NCI-H345 treated with DMSO at 0.1 percent for 48 hours (cell line): ENCODE data around the gene CHD1L.
"Not testable (repeated sequence)": the region's sequence is repeated elsewhere in the genome, so short reads cannot be mapped to it uniquely, and the experiment has no call there.

Experiments used
- DNase-seq: peaks from one replicate; lab custom pipeline; 2025; ENCODE audit not compliant: unreplicated experiment; lab: John Stamatoyannopoulos, UW

Gene CHD1L

DNA sequence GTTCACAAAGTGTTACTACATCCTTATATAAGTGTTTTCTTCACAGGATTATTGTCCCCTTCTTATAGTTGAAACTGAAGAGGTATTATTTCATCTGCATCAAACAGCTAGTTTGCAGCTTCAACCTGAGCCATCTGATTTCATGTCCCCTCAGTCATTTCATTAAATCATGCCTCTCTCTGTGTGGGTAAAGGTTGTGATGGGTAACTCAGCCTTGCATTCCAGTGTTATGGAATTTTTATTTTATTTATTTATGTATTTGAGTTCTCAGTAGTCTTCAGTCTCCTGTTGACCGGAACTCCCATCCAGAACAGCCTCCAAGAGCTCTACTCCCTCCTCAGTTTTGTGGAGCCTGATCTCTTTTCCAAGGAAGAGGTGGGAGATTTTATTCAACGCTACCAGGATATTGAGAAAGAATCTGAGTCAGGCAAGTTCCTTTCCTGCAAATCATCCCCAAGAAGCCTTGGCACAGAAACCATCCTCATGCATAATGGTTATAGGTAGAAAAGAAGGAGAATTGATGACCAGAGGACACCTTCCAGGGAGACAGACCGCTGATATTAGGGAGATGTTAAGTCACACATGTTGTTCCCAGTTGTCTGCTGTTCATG lies 21.8 kb downstream of the CHD1L start:
- no peak for DNase-seq

DNA sequence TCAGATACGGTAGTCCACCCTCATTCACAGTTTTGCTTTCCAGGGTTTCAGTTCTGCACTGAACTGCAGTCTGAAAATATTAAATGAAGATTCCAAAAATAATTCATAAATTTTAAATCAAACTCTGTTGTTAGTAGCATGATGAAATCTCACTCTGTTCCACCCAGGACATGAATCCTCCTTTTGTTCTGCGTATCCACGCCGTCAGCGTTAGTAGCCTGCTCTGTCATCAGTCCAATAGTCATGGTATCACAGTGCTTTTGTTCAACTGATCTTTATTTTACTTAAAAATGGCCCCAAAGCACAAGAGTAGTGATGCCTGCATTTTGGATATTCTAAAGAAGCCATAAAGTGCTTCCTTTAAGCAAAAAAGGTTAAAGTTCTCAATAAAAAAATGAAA lies 23.9 kb downstream of the CHD1L start:
- DNase-seq: no peak

DNA sequence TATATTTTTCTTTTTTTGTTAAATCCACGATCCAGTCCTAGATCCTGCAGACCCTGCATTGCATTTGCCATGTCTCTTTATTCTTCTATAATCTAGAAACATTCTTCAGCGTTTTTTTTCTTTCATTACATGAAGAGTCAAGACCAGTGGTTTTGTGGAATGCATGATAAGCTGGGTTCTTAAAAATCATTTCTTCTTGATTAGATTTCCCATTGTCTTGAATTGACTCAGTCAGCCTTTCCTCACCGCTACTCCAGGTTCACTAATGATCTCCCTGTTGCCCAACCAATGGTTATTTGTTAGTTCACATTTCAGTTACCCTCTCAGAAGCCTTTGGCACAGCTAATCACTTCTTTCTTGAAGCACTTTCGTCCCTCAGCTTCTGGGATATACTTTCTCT lies 25.2 kb downstream of the CHD1L start:
- DNase-seq: no peak

DNA sequence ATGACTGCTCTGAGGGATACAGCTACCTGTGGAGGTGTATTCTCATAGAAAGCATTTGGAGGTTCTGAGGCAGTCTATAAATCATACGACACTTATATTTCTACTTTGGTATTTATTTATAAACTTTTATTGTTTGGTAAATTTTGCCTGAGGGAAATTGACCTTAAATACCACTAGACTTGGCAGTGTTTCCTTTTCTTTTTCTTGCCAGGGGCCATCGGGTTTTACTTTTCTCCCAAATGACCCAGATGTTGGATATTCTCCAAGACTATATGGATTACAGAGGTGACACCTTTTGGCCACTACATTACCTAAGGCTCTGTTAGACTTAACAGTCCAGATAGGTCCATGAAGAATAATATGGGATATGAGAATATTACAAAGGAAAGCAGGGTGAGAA lies 28.2 kb downstream of the CHD1L start:
- DNase-seq: no peak

DNA sequence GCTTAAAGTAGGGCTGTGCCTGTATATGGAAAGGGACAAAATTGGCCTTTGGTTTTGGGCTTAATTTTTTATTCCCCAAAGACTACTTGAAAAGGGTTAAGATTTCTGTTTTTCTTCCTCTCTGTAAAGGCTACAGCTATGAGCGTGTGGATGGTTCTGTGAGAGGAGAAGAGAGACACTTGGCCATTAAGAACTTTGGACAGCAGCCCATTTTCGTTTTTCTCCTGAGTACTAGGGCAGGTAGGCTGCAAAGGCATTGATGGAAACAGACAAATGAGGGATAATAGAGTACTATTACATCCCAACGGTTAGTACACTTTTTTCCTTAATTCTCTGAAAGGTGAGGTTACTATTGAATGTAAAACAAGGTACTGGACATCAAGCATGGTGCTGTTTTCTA lies 29.6 kb downstream of the CHD1L start:
- no peak for DNase-seq

DNA sequence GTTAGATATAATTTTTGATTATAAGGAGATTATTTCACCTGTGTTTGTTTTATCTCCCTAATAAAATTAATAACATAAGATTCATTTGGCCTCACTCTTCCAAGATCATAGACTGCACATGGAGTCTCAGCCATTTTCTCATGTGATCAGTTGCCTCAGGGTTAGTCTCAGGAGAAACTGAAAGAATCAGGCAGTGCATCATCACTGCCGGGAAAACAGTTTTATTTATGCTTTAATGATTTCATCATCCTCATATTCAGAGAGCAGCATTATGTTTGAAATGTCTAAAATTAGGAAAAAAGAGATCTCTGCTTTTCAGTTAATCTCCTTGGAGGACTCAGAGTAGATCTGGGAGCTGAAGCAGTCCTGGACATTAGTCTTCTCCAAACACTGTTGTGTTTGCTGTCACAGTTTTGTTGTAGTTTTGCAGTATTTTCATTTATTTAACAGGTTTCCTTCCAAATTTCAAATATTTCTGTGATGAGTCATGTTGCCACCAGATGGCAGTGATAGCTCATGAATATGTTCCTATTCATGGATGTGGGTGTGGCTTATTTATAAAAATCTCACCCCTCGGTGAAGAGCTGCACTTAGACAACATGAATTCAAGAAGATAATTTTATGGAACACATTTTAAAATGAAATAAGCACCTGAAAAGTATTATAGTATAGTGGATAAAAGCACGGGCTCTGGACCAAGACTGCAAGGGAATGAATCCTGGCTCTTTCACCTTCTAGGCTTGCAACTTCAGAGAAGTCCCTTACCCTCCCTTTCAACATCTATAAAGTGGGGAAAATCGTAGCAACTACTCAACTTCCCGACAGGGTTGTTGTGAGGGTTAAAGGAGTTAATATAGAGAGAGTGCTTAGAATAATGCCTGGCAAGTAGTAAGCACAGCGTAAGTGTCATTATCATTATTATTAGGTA lies 31.2 kb downstream of the CHD1L start:
- peak; percentile 79 for DNase-seq

DNA sequence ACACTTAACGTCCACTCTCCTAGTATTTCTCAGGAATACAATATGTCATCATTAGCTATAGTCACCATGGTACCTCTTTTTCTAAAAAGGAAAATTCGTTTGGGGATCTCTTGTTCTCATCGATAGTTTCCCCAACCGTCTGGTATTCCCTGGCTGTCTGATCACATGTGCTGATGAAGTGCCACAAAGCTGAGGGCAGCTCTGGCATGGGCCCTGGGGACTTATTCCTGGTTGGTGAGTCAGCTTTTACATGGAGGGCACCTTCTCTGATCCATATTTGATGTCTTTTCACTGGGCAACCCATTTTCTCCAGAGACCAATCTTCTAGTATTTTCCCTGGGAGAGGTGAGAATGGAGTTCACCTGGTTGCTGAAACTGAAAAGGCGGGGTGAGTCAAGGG lies 39.5 kb downstream of the CHD1L start:
- no peak for DNase-seq

DNA sequence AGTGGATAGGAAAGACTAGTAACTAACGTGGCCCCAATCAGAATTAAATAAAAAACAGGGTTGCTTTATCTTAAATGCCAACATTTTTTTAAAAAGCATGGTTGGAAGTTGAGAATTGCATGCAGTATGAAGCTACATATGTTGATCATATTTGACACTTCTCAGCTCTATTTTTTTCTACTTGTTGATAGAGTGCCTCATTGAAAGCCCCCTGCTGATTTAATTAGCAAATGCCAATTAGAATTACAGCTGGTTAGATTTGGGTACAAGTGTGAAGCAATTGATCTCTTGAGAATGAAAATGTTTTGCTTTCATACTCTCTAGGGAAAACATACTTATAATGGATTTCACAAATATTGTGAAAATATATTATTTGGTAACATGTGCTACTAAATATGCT lies 40.5 kb downstream of the CHD1L start:
- no peak for DNase-seq

DNA sequence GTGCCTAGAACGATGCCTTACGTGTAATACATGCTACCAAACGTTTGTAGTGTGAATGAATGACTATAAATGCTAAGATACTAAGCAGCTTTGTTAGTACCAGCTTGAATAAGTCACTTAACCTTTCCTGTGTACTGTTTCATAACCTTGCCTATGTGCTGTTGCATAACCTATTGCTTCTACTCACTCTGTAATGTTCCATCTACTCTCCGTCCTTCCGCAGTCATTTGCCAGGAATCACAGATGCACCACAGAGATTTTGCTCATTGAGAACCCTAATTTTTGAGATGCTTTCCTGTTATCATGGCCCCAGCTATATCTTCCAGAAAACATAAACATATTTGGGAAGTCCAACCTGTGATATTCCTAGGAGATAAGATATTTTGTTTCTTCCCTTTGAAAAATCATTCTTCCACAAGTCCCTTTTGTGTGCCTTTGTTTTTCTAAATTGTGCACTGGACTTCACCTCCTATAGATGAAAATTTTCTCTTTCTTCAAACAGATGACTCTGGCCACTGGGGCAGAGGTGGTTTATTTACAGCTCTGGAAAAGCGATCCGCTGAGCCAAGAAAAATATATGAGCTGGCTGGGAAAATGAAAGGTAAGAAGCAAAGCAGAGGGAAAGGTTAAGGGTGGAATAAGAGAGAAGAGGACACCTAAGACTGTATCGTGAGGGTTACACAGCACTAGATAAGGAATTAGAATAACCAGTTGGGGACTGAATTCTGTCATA lies 44.8 kb downstream of the CHD1L start:
- DNase-seq: no peak

DNA sequence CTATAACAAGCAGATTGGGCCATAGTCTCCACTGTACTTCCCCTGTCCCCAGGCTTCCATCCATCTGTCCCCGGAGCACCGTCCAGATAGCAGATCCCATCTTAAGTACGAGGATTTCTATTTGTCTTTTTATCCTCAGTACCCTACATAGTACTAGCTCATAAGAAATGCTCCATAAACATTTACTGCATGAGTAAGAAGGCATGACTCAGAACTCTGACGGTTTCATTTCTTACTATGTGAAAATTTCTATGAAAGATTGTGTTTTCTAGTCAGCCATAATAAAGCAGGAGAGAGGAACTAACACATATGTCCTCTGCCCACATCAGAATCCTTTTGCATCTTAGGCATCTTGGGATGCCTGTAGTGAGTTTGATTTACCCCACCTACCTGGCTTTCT lies 49.5 kb downstream of the CHD1L start:
- DNase-seq: no peak

DNA sequence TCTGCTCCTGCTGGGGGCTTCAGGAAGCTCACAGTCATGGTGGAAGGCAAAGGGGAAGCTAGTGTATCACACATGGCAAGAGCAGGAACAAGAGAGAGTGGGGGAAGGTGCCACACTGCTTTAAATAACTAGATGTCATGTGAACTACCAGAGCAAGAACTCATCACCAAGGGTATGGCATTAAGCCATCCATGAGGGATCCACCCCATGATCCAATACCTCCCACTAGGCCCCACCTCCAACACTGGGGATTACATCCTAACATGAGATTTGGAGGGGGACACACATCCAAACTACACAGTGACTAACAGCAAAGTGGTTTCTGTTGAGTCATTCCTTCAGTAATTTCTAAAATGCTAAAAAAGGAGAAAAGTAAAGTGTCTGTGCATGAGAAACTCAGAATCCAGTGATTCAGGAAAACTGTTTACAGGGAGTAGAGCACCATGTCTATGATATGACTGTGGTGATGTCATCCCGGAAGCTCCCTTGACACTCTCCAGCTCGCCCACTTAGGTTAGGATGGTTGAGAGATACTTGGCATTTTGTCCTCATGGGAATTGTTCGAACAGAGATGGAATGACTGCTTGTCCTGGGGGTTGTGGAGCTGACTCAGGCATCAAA lies 50.3 kb downstream of the CHD1L start:
- no peak for DNase-seq

DNA sequence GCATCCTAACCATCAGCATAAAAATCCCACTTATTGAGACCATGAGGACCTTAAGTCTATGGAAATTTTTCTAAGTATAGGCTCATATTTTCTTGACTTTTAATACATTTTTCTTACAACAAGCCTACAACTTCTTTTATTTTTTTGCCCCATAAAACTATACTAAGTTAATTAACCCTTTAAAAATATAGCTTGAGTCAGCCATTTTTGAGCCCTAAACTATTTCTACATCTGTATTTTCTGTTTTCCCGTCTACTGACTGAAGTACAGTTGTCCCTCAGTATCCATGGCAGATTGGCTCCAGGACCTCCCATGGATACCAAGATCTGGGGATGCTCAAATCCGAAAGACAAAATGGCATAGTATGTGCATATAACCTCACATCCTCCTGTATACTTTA lies 55.0 kb downstream of the CHD1L start:
- no peak for DNase-seq

DNA sequence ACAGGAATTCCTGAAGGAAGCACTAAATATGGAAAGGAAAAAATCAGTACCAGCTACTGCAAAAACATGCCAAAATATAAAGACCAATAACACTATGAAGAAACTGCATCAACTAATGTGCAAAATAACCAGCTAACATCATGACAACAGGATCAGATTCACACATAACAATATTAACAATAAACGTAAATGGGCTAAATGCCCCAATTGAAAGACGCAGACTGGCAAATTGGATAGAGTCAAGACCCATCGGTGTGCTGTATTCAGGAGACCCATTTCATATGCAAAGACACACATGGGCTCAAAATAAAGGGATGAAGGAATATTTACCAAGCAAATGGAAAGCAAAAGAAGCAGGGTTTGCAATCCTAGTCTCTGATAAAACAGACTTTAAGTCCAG lies 63.3 kb downstream of the CHD1L start:
- DNase-seq: not testable (repeated sequence)

DNA sequence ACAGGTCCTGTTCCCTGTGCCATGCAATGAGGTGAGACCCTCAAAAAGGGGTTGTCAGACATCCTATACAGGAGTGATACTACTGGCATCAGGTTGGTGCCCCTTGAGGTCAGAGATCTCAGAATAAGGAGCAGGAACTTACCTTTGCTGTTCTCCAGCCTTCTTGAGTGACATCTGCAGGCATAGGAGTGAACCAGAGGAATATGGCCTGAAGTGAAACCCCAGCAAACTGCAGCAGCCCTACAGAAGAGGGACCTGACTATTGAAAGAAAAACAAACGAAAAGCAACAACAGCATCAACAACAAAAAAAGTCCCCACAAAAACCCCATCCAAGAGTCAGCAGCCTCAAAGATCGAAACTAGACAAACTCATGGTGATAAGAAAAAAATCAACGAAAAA lies 74.5 kb downstream of the CHD1L start:
- DNase-seq: no peak

DNA sequence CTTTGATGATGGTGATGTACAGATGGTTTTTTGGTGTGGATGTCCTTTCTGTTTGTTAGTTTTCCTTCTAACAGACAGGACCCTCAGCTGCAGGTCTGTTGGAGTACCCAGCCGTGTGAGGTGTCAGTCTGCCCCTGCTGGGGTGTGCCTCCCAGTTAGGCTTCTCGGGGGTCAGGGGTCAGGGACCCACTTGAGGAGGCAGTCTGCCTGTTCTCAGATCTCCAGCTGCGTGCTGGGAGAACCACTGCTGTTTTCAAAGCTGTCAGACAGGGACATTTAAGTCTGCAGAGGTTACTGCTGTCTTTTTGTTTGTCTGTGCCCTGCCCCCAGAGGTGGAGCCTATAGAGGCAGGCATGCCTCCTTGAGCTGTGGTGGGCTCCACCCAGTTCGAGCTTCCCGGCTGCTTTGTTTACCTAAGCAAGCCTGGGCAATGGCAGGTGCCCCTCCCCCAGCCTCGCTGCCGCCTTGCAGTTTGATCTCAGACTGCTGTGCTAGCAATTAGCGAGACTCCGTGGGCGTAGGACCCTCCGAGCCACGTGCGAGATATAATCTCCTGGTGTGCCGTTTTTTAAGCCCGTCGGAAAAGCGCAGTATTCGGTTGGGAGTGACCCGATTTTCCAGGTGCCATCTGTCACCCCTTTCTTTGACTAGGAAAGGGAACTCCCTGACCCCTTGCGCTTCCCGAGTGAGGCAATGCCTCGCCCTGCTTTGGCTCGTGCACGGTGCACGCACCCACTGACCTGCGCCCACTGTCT lies 84.6 kb downstream of the CHD1L start:
- not testable (repeated sequence) for DNase-seq

DNA sequence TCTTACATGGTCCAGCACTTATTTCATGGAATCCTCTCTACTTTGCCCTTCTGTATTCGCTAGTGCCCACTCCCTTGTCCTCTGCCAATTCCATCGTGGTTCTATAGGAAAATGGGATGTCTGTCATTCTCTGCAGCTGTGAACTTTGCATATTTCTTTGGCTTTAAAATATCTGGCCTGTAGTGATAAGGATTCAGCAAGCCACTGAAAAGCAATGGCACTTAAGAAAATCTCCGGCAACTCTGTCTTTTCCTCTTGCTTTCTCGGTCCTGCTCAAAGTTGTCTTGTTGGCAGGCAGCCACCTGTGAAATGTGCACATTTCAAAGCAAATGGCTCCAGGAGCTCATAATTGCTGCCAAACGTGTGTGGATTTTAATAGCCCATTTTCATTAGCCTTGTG lies 91.8 kb downstream of the CHD1L start:
- DNase-seq: no peak

DNA sequence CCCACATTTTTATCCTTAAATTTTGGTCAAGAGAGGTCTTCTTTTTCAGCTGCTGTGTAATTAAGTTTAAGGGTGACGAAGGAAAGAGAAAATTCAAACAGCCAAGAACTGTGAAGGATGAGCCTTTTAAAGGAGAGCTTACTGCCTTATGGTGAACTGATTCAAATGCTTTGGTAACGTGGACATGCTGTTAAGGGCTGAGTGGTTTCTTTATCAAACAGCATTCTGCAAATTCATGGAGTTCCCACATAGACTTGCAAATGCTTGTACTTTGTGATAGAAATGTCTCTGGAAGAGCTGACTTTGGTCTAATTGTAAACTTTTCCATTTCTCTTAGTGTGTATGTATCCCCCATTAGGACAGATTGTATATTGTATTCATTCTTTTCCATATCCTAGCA lies 93.8 kb downstream of the CHD1L start:
- DNase-seq: no peak

DNA sequence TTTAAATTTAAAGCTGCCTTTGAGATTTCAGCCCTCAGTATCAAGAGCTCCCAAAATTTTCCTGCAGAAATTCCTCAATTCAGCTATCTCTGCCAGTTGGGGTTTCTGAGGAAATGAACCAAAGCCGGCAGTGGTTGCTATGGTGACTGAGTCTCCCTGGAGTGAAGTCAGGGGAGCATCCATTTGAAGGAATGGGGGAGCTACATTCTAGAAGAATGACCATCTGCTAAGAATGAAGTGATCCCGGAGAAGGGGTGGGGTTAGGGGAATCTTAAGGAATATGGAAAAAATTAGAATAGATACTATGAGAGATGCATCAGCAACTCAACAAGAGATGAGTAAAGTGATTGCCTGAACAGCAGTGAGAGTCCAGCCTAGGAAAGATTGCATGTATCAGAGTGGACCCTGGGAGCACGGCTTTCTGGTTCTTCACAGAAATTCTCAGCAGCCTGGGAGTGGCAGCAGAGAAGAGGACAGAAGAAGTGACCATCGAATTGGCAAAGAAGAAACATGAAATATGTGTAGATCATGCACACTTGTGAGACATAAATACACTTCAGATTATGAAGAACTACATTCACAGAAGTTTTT lies 94.7 kb downstream of the CHD1L start:
- no peak for DNase-seq

DNA sequence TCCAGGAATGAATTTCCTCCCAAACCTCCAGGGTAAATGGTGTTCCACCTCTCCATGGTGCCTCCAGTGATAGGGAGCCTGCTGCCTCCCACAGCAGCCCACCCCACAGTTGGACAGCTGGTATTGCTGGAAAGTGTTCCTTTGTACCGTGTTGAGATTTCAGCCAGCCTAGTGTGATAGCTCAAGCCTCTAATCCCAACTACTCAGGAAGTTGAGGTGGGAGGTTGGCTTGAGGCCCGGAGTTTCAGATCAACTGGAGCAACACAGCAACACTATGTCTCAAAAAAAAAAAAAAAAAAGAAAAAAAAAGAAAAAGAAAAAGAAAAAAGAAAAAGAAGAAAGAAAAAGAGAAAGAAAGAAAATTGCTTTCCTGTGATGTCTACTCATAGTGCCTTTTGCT lies 96.1 kb downstream of the CHD1L start:
- no peak for DNase-seq

DNA sequence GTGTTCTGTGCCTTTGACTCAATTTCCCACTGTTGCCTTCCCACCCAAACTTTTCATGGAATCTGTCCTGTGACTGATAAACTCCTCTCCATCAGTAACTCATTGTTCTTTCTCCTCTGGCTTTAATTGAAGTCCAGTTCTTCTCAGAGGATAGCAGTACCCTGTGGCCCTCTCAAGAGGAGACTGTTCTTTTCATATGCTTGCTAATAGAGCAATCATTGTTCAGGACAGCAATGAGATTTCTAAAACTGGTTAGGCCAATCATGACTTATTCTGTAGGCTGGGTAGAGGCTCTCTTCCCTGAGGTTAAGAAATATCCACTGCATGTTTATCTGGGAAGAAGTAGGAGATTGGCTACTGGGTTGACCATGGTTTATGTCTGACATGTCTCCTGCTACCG lies 98.8 kb downstream of the CHD1L start:
- DNase-seq: no peak
